Body of pancreas (tissue), 4 donors: ENCODE measurements around the gene LRIT3.

Experiments used
- POLR2A ChIP-seq, 3 donors: fragments of 450-650 bp; IDR thresholded peaks; one replicate each; pipeline ENCODE4 v1.6.1; 2016; ENCODE audit warnings: antibody characterized with exemption in 3 of 3, mild to moderate bottlenecking in 2 of 3
- TF ChIP-seq, protein P1 (sequence below), 7 experiments: fragments of 450-650 bp in 4 of 7; fragments of 200-600 bp in 3 of 7; sonication (generic) in 3 of 7; IDR thresholded peaks; one replicate each; pipeline ENCODE4 v1.5.1; 2016 to 2019; ENCODE audit warnings: antibody characterized with exemption in 7 of 7

DNA sequence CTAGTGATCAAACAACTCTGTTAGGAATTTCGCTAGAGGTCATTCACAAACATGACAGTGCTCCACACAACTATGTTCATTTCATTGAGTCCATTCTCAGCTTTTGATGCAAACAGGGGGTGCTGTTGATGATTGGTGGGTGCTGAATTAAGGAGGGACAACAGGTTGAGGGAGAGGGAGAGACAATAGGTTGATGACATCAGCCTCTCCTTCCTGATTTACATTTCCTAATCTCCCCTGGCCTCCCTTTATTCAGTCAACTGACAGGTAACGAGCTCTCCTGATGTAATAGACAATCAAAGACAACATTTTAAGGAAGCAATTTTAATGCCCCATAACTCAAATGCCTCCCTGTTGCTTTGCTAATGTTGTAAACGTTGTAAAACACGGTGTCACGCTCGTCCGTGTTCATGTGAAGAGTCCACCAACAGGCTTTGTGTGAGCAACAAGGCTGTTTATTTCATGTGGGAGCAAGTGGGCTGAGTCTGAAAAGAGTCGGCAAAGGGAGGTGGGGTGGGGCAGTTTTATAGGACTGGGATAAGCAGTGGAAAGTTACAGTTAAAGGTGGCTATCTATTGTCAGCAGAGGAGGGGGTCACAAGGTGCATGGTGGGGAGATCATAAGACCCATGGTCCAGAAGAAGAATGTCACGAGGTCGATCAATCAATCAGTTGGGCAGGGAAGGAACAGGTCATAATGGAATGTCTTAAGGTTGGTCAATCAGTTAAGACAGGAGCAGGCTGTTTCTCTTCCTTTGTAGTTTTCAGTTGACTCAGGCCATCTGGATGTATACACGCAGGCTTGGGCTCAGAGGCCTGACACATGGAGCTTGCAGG lies 37.1 kb upstream of the LRIT3 start:
- TF ChIP-seq, protein P1, sequence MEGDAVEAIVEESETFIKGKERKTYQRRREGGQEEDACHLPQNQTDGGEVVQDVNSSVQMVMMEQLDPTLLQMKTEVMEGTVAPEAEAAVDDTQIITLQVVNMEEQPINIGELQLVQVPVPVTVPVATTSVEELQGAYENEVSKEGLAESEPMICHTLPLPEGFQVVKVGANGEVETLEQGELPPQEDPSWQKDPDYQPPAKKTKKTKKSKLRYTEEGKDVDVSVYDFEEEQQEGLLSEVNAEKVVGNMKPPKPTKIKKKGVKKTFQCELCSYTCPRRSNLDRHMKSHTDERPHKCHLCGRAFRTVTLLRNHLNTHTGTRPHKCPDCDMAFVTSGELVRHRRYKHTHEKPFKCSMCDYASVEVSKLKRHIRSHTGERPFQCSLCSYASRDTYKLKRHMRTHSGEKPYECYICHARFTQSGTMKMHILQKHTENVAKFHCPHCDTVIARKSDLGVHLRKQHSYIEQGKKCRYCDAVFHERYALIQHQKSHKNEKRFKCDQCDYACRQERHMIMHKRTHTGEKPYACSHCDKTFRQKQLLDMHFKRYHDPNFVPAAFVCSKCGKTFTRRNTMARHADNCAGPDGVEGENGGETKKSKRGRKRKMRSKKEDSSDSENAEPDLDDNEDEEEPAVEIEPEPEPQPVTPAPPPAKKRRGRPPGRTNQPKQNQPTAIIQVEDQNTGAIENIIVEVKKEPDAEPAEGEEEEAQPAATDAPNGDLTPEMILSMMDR (IDR thresholded peaks at IDR 0.05) = no peak
- no peak for TF ChIP-seq POLR2A (IDR thresholded peaks at IDR 0.05)
